Stomach smooth muscle (tissue), 2 donors: ENCODE measurements around the gene ARMC7.
"Not testable (repeated sequence)": the region's sequence is repeated elsewhere in the genome, so short reads cannot be mapped to it uniquely, and the experiment has no call there.

Source experiments
- H3K27ac ChIP-seq: one replicate; pipeline ENCODE4 v1.7.0; 2013; ENCODE audit warnings: mild to moderate bottlenecking, low read length, inconsistent platforms
- H3K27me3 ChIP-seq, 2 donors: one replicate each; pipeline ENCODE4 v1.7.0; 2013; ENCODE audit warnings: low read length in 2 of 2; ENCODE audit not compliant: insufficient read depth in 2 of 2, control insufficient read depth in 1 of 2
- H3K36me3 ChIP-seq, 2 donors: one replicate each; pipeline ENCODE4 v1.7.0; 2013; ENCODE audit warnings: low read length in 2 of 2; ENCODE audit not compliant: control insufficient read depth in 2 of 2, insufficient read depth in 2 of 2
- H3K4me1 ChIP-seq: one replicate; pipeline ENCODE4 v1.7.0; 2013; ENCODE audit warnings: low read length; ENCODE audit not compliant: control insufficient read depth, insufficient read depth
- H3K4me3 ChIP-seq, 2 donors: one replicate each; pipeline ENCODE4 v1.7.0; 2013; ENCODE audit warnings: low read length in 2 of 2
- H3K9ac ChIP-seq, 2 donors: one replicate each; pipeline ENCODE4 v1.7.0; 2013; ENCODE audit warnings: low read length in 2 of 2, mild to moderate bottlenecking in 1 of 2
- H3K9me3 ChIP-seq, 2 donors: one replicate each; pipeline ENCODE4 v1.7.0; 2013; ENCODE audit warnings: low read length in 2 of 2; ENCODE audit not compliant: control insufficient read depth in 2 of 2
- donor health status: healthy.
- donor health status: Pancreatic carcinoma.

The ARMC7 gene

GRCh38 chr17:75116737-75117136 lies 7.0 kb downstream of the ARMC7 start:
- no peak overlapping the region for H3K4me3 ChIP-seq
- H3K27me3 ChIP-seq: no peaks in the 10 kb centered on the region
- no peak overlapping the region for H3K27ac ChIP-seq
- peaks cover 3 to 5% of the 10 kb centered on the region in 2 donors for H3K36me3 ChIP-seq
- H3K4me1 ChIP-seq: peaks cover 24% of the 10 kb centered on the region
- H3K9ac ChIP-seq: no peak overlapping the region
- H3K9me3 ChIP-seq: no peaks in the 10 kb centered on the region

GRCh38 chr17:75118307-75118706 lies 8.5 kb downstream of the ARMC7 start:
- H3K27ac ChIP-seq: no peak overlapping the region
- no peaks in the 10 kb centered on the region for H3K9me3 ChIP-seq
- H3K4me3 ChIP-seq: no peak overlapping the region
- H3K4me1 ChIP-seq: peaks cover 24% of the 10 kb centered on the region
- peaks cover 3 to 5% of the 10 kb centered on the region in 2 donors for H3K36me3 ChIP-seq
- no peaks in the 10 kb centered on the region for H3K27me3 ChIP-seq
- H3K9ac ChIP-seq: no peak overlapping the region

GRCh38 chr17:75124041-75124818 lies 14.5 kb downstream of the ARMC7 start:
- Histone ChIP-seq H3K27ac (no peak overlapping the region), H3K9ac (no peak overlapping the region), H3K27me3 (no peaks in the 10 kb centered on the region), H3K4me3 (no peak overlapping the region), H3K4me1 (peaks cover 2% of the 10 kb centered on the region), H3K36me3 (peaks cover 4 to 5% of the 10 kb centered on the region in 2 donors), H3K9me3 (no peaks in the 10 kb centered on the region)

- Histone ChIP-seq H3K4me3 (no peak overlapping the region), H3K9me3 (no peaks in the 10 kb centered on the region), H3K4me1 (peaks cover 2% of the 10 kb centered on the region), H3K9ac (no peak overlapping the region), H3K27me3 (no peaks in the 10 kb centered on the region), H3K36me3 (peaks cover 5 to 6% of the 10 kb centered on the region in 2 donors), H3K27ac (no peak overlapping the region)
Measured at GRCh38 chr17:75124819-75125162, 15.0 kb downstream of the ARMC7 start.

- H3K9me3 ChIP-seq: no peaks in the 10 kb centered on the region
- peaks cover 8% of the 10 kb centered on the region for H3K4me1 ChIP-seq
- H3K27me3 ChIP-seq: no peaks in the 10 kb centered on the region
- no peak overlapping the region for H3K27ac ChIP-seq
- H3K36me3 ChIP-seq: peaks cover 2 to 4% of the 10 kb centered on the region in 2 donors
- no peak overlapping the region for H3K9ac ChIP-seq
- H3K4me3 ChIP-seq: no peak overlapping the region
Measured at GRCh38 chr17:75125984-75126383, 16.2 kb downstream of the ARMC7 start.

GRCh38 chr17:75126954-75127353 lies 17.2 kb downstream of the ARMC7 start:
- no peak overlapping the region for H3K4me3 ChIP-seq
- H3K27ac ChIP-seq: no peak overlapping the region
- H3K9ac ChIP-seq: no peak overlapping the region
- H3K9me3 ChIP-seq: no peaks in the 10 kb centered on the region
- no peaks in the 10 kb centered on the region for H3K27me3 ChIP-seq
- H3K4me1 ChIP-seq: peaks cover 8% of the 10 kb centered on the region
- peaks cover 0 to 4% of the 10 kb centered on the region in 2 donors for H3K36me3 ChIP-seq

GRCh38 chr17:75127936-75128335 lies 18.2 kb downstream of the ARMC7 start:
- not testable (repeated sequence) for H3K36me3 ChIP-seq, H3K9ac ChIP-seq, H3K4me1 ChIP-seq, H3K9me3 ChIP-seq, H3K27ac ChIP-seq, H3K27me3 ChIP-seq, H3K4me3 ChIP-seq

GRCh38 chr17:75128694-75129505 lies 19.1 kb downstream of the ARMC7 start:
- H3K9ac ChIP-seq: no peak overlapping the region
- H3K4me1 ChIP-seq: peaks cover 8% of the 10 kb centered on the region
- no peaks in the 10 kb centered on the region for H3K27me3 ChIP-seq
- H3K36me3 ChIP-seq: peaks cover 0 to 4% of the 10 kb centered on the region in 2 donors
- no peaks in the 10 kb centered on the region for H3K9me3 ChIP-seq
- no peak overlapping the region for H3K4me3 ChIP-seq
- no peak overlapping the region for H3K27ac ChIP-seq

GRCh38 chr17:75129576-75129975 lies 19.8 kb downstream of the ARMC7 start:
- Histone ChIP-seq H3K27me3 (no peaks in the 10 kb centered on the region), H3K9ac (no peak overlapping the region), H3K27ac (no peak overlapping the region), H3K9me3 (no peaks in the 10 kb centered on the region), H3K4me1 (peaks cover 8% of the 10 kb centered on the region), H3K36me3 (peaks cover 0 to 4% of the 10 kb centered on the region in 2 donors), H3K4me3 (no peak overlapping the region)

GRCh38 chr17:75130059-75130631 lies 20.4 kb downstream of the ARMC7 start:
- H3K9ac ChIP-seq: peak overlapping the region; percentile 13 to 81
- H3K27ac ChIP-seq: peak overlapping the region; percentile 77
- H3K27me3 ChIP-seq: no peaks in the 10 kb centered on the region
- peaks cover 8% of the 10 kb centered on the region for H3K4me1 ChIP-seq
- H3K36me3 ChIP-seq: peaks cover 0 to 4% of the 10 kb centered on the region in 2 donors
- no peaks in the 10 kb centered on the region for H3K9me3 ChIP-seq
- peak overlapping the region; percentile 84 for H3K4me3 ChIP-seq
